Frontal cortex (tissue), 4 donors: ENCODE results near the gene TMEM40. TPM values are rescaled to one million over a fixed set of nuclear protein-coding genes. Genes with fewer than 3 reads are reported as not detected.
"Not testable (repeated sequence)": the region's sequence is repeated elsewhere in the genome, so short reads cannot be mapped to it uniquely, and the experiment has no call there.

Experiments used
- DNase-seq, 2 donors: peaks; one replicate each; pipeline ENCODE4 v3.0.0; 2012; ENCODE audit warnings: low spot score in 2 of 2
- FAIRE-seq: peaks from 2 replicates; lab custom pipeline; 2012; peaks lifted over from hg19 to GRCh38; lab: Jason Lieb, UNC
- total RNA-seq: library from RNA; depleted of rRNA; stranded (reverse); fragments of >200 nt; gene quantifications from one replicate; pipeline ENCODE4 v1.2.3, GENCODE V29; 2014
- donor health status: control.
- donor health status: control.
- donor health status: control.

TMEM40 gene
- total RNA-seq, 1 donor from 2014 or later: not detected

- DNase-seq (no peak), FAIRE-seq (no peak)
Measured at GRCh38 chr3:12780751-12781150, 21.7 kb upstream of the TMEM40 start.

GRCh38 chr3:12777171-12777570 lies 18.1 kb upstream of the TMEM40 start:
- no peak for FAIRE-seq

GRCh38 chr3:12775970-12776369 lies 16.9 kb upstream of the TMEM40 start:
- FAIRE-seq, DNase-seq: not testable (repeated sequence)

More at GRCh38 chr3:12777171-12777570, 18.1 kb upstream of the TMEM40 start:
- no peak for DNase-seq

GRCh38 chr3:12775226-12775625 lies 16.2 kb upstream of the TMEM40 start:
- FAIRE-seq (no peak), DNase-seq (no peak)

GRCh38 chr3:12774619-12775018 lies 15.6 kb upstream of the TMEM40 start:
- no peak for FAIRE-seq
- no peak for DNase-seq

DNA sequence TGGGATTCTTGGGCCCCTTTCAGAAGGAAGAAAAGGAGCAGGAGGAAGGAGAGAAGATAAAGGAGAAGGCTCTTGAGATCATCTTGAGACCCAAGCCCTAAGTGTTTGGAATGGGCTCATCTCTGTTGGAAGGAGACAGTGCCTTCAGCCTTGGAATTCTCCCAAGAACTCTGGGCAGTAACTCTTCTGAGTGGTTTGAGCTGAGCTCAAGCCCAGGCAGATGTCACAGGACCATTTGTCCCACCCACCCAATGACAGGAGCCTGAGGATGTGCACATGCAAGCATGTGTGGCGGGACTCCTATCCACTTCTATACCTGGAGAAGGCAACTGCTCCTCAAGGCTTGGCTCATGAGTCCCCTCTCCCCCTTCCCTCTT lies 14.6 kb upstream of the TMEM40 start:
- no peak for DNase-seq
- FAIRE-seq: no peak

DNA sequence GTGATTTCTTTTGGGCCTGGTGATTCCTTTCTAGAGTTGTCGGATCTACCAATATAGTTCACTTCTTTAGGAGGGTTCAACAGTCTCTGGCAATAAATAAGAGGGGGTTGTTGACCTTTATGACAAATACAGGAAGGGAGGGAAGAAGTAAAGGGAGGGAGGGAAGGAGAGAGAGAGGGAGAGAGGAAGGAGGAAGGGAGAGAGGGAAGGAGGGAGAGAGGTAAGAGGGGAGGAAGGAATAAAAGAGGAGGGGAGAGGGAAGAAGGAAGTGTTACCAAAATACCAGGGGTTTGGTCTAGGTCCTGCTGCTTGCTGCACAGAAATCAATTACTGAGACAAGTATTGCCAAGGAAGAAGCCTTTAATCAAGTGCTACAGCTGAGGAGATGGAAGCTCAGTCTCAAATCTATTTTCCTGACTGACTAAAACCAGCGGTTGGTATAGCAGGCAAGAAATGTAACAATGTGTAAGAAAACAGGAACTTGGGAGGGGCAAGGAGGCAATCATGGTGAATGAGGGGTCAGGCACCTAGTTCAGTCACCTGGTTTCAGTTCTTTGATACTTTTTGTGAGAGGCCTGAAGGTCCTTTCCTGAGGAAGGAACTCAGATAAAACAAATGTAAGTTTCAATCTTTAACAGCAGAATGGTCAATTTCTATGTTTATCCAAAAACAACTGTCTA lies 14.1 kb upstream of the TMEM40 start:
- no peak for DNase-seq
- FAIRE-seq: no peak

- FAIRE-seq (no peak), DNase-seq (no peak)
Measured at GRCh38 chr3:12772462-12772861, 13.4 kb upstream of the TMEM40 start.

DNA sequence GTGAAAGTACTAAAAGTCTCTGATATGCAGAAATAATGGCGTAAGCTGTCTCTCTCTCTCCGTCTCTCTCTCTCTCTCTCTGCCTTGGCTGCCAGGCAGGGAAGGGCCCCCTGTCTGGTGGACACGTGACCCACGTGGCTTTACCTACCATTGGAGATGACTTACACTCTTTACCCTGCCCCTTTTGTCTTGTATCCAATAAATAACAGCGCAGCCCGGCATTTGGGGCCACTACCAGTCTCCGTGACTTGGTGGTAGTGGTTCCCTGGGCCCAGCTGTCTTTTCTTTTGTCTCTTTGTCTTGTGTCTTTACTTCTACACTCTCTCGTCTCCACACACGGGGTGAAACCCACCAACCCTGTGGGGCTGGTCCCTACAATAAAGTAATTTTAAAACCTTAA lies 12.2 kb upstream of the TMEM40 start:
- no peak for FAIRE-seq

GRCh38 chr3:12769761-12770160 lies 10.7 kb upstream of the TMEM40 start:
- FAIRE-seq: no peak
- DNase-seq: no peak

More for the DNA sequence above, 12.2 kb upstream of the TMEM40 start:
- no peak for DNase-seq

DNA sequence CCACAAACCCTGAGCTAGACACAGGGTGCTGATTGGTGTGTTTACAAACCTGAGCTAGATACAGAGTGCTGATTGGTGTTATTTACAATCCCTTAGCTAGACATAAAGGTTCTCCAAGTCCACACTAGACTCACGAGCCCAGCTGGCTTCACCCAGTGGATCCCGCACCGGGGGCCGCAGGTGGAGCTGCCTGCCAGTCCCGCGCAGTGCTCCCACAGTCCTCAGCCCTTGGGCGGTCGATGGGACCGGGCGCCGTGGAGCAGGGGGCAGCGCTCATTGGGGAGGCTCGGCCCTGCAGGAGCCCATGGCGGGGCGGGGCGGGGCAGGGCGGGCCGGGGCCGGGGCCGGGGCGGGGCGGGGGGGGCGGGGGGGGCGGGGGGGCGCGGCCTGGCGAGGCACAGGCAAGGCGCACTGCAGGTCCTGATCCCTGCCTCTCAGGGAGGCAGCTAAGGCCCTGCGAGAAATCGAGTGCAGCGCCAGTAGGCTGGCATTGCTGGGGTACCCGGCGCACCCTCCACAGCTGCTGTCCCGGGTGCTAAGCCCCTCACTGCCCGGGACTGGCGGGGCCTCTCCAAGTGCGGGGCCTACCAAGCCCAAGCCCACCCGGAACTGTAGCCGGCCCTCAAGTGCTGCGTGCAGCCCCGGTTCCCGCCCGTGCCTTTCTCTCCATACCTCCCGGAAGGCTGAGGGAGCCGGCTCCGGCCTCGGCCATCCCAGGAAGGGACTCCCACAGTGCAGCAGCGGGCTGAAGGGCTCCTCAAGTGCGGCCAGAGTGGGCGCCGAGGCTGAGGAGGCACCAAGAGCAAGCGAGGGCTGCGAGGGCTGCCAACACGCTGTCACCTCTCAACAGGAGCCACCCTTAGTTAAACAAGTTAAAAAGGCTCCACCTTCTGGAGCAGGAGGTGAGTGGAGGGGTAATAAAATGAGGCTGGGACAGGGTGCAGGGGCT lies 9.8 kb upstream of the TMEM40 start:
- DNase-seq: no peak
- no peak for FAIRE-seq

DNA sequence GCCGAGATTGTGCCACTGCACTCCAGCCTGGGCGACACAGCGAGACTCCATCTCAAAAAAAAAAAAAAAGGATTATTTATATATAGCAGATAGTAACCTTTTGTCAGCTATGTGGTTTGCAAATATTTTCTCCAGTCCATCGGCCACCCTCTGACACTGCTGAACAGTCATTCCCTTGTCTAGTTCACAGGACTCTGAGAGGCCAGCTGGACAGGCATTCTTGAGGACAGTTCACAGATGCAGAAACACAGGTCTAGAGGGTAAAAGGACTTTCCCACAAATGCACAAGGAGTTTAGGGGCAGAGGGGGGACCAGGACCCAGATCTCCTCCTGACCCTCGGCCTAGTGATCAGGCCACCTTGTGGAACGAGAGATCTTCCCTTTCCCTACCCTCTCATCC lies 7.5 kb upstream of the TMEM40 start:
- DNase-seq (no peak), FAIRE-seq (no peak)

DNA sequence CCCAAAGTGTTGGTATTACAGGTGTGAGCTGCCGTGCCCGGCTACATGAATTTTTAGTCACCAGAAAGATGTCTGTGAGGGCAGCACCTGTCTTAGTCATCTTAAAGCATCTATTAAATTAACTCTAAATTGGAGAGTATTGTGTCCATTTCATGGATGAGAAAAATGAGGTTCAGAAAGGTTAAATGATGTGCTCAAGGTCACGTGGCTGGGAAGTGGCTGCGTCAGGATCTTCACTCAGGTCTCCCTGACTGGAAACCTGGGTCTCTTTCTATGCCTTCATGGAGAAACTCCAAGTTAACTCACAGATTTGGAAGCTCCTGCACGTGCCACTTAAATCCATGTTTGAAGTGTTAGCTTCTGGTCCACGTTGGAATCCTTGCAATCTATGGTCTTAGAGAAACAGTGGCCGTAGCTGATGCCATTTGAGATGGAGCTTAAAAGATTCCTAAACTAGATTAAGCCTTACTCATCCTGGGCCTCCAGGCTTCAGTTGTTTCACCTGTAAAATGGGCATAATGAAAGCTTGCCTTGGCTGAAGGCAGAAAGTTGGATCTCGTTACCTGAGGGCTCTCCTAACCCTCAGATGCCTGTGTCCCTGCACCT lies 5.2 kb upstream of the TMEM40 start:
- DNase-seq: no peak
- FAIRE-seq: no peak

- DNase-seq (no peak), FAIRE-seq (no peak)
Measured at GRCh38 chr3:12759693-12760565, 870 bp upstream of the TMEM40 start.

- DNase-seq: peak in 1 of 2 donors; percentile 28
- FAIRE-seq: no peak
Measured at GRCh38 chr3:12758025-12758781, 856 bp downstream of the TMEM40 start.

DNA sequence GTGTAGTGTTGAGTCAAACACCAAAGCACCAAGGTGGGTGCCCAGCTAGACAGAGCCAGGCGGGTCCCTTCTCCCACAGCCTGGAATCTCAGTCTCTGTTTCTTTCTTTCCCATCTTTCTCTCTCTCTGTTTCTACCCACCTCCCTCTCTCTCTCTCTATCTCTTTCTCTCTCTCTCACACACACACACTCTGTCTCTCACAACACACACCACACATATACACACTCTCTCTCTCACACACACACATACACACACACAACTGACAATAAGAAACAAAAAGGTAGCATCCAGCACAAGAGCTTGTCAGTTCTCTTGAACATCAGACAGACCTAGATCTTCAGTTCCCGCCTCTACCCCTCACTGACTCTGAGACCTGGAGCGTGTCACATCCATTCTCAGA lies 2.4 kb downstream of the TMEM40 start:
- FAIRE-seq: no peak

GRCh38 chr3:12756175-12756574 lies 2.9 kb downstream of the TMEM40 start:
- DNase-seq (no peak), FAIRE-seq (no peak)

More for the DNA sequence above, 2.4 kb downstream of the TMEM40 start:
- DNase-seq: no peak

GRCh38 chr3:12755754-12756153 lies 3.3 kb downstream of the TMEM40 start:
- DNase-seq (no peak), FAIRE-seq (no peak)

DNA sequence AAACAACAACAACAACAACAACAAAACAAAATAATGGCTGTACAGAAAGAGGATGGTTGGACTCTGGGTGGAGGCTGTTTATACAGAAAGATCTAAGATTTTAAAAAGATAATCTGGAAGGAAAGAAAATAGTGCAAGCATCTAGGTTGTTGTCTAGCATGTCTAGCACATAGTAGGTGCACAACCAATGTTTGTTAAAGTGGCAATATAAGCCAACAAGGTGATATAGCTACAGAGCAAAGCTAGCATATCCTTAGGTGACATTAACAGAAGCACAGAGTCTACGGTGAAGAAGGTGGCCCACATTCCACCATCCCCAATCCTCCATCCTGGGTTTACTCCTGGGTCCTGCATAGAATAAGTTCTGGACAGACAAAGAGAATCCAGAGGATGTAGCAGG lies 4.7 kb downstream of the TMEM40 start:
- FAIRE-seq: no peak

More for the DNA sequence above, 4.7 kb downstream of the TMEM40 start:
- no peak for DNase-seq
